SK-N-SH (cell line): ENCODE data around the gene STK35. TPM values are rescaled to one million over a fixed set of nuclear protein-coding genes. Genes with fewer than 3 reads are reported as not detected.

ENCODE experiments used
- CTCF ChIA-PET: fragments of 300-600, 350-600 bp; formaldehyde crosslinking; extraction: SDS; loops from one replicate; lab custom pipeline; 2021; lab: Yijun Ruan, JAX
- POLR2A ChIA-PET: fragments of 350-600 bp; sonication (Branson Sonifier 250); formaldehyde crosslinking; extraction: SDS; loops from one replicate; lab custom pipeline; 2020; ENCODE audit warnings: antibody characterized with exemption, inconsistent platforms; lab: Yijun Ruan, JAX
- DNase-seq: peaks from one replicate; pipeline ENCODE4 v3.0.0; 2012
- H2AFZ ChIP-seq: fragments of 200-600 bp; sonication (generic); 2 replicates; pipeline ENCODE4 v1.8.1; 2016; ENCODE audit warnings: antibody characterized with exemption, mild to moderate bottlenecking, low read depth
- H3F3A ChIP-seq: fragments of 200-600 bp; sonication (generic); replicated peaks from 2 replicates; pipeline ENCODE3; 2016; ENCODE audit warnings: antibody characterized with exemption, mild to moderate bottlenecking; ENCODE audit not compliant: insufficient read depth
- H3K27ac ChIP-seq, 2 experiments: fragments of 200-500 bp in 1 of 2; fragments of 200-600 bp in 1 of 2; sonication (Bioruptor generic) in 1 of 2; sonication (generic), shearing (Covaris generic) in 1 of 2; 2 replicates each; pipeline versions ENCODE4 v1.5.1 to v1.6.1; 2014 to 2016; ENCODE audit warnings: low read depth in 2 of 2, inconsistent platforms in 1 of 2, low read length in 1 of 2, mild to moderate bottlenecking in 1 of 2, mixed read lengths in 1 of 2
- H3K27me3 ChIP-seq: fragments of 200-600 bp; sonication (generic), shearing (Covaris generic); 2 replicates; pipeline ENCODE4 v1.6.1; 2016; ENCODE audit warnings: mixed run types; ENCODE audit not compliant: insufficient read depth
- H3K36me3 ChIP-seq, 2 experiments: fragments of 200-500 bp in 1 of 2; fragments of 200-600 bp in 1 of 2; sonication (Bioruptor generic) in 1 of 2; sonication (generic) in 1 of 2; replicated peaks in 1 of 2; 2 replicates each; pipeline versions ENCODE3 to v1.5.1; 2014 to 2016; ENCODE audit warnings: low read length in 1 of 2, mild to moderate bottlenecking in 1 of 2; ENCODE audit not compliant: insufficient read depth in 2 of 2, control insufficient read depth in 1 of 2
- H3K4me1 ChIP-seq, 2 experiments: fragments of 200-500 bp in 1 of 2; fragments of 200-600 bp in 1 of 2; sonication (Bioruptor generic) in 1 of 2; sonication (generic), shearing (Covaris generic) in 1 of 2; 2 replicates each; pipeline versions ENCODE4 v1.5.1 to v1.6.1; 2014 to 2016; ENCODE audit warnings: low read depth in 1 of 2, low read length in 1 of 2, mixed run types in 1 of 2; ENCODE audit not compliant: insufficient read depth in 2 of 2, control insufficient read depth in 1 of 2
- H3K4me2 ChIP-seq: fragments of 200-600 bp; sonication (generic), shearing (Covaris generic); 2 replicates; pipeline ENCODE4 v1.6.1; 2017; ENCODE audit warnings: mixed run types
- H3K4me3 ChIP-seq, 2 experiments: fragments of 200-500 bp in 1 of 2; fragments of 200-600 bp in 1 of 2; sonication (Bioruptor generic) in 1 of 2; sonication (generic), shearing (Covaris generic) in 1 of 2; 2 replicates each; pipeline versions ENCODE4 v1.5.1 to v1.8.1; 2014 to 2016; ENCODE audit warnings: low read depth in 2 of 2, inconsistent platforms in 1 of 2, low read length in 1 of 2, mild to moderate bottlenecking in 1 of 2, mixed read lengths in 1 of 2, moderate library complexity in 1 of 2
- H3K79me2 ChIP-seq: fragments of 200-600 bp; sonication (generic); 2 replicates; pipeline ENCODE4 v1.8.1; 2017; ENCODE audit warnings: mild to moderate bottlenecking; ENCODE audit not compliant: insufficient read depth
- H3K9ac ChIP-seq: fragments of 200-600 bp; sonication (generic); 2 replicates; pipeline ENCODE4 v1.6.1; 2017; ENCODE audit warnings: mixed run types
- H3K9me2 ChIP-seq: fragments of 200-600 bp; sonication (generic); 2 replicates; pipeline ENCODE4 v1.6.1; 2017; ENCODE audit warnings: mixed run types
- H3K9me3 ChIP-seq: fragments of 200-600 bp; sonication (generic); 2 replicates; pipeline ENCODE4 v1.6.1; 2017; ENCODE audit warnings: mixed run types, mild to moderate bottlenecking, moderate library complexity
- H4K20me1 ChIP-seq: fragments of 200-600 bp; sonication (generic); 2 replicates; pipeline ENCODE4 v1.6.1; 2017; ENCODE audit warnings: mild to moderate bottlenecking, mixed run types; ENCODE audit not compliant: insufficient read depth
- CHD2 ChIP-seq: fragments of 150-350 bp; IDR thresholded peaks from 2 replicates; pipeline ENCODE4 v1.6.1; 2018; ENCODE audit warnings: low read length; ENCODE audit not compliant: partially characterized antibody
- ELF1 ChIP-seq: IDR thresholded peaks from 2 replicates; pipeline ENCODE4 v1.4.0; 2012
- EP300 ChIP-seq, 2 experiments: IDR thresholded peaks; 2 replicates each; pipeline versions ENCODE4 v1.4.0 to v1.6.1; 2012; ENCODE audit warnings: borderline replicate concordance in 1 of 2, low read depth in 1 of 2, low read length in 1 of 2
- FOSL2 ChIP-seq: IDR thresholded peaks from 2 replicates; pipeline ENCODE4 v1.4.0; 2012; ENCODE audit warnings: low read depth, mild to moderate bottlenecking, moderate library complexity, borderline replicate concordance
- GABPA ChIP-seq: IDR thresholded peaks from 2 replicates; pipeline ENCODE4 v1.4.0; 2012; ENCODE audit warnings: low read depth, mild to moderate bottlenecking
- GATA2 ChIP-seq: sonication (generic); formaldehyde crosslinking; IDR thresholded peaks from 2 replicates; pipeline ENCODE4 v1.5.0; 2020; ENCODE audit warnings: mild to moderate bottlenecking, missing genetic modification reagents
- JUND ChIP-seq: IDR thresholded peaks from 2 replicates; pipeline ENCODE4 v1.4.0; 2012
- MEF2A ChIP-seq: IDR thresholded peaks from 2 replicates; pipeline ENCODE4 v1.4.0; 2012; ENCODE audit warnings: low read depth, borderline replicate concordance
- NFIC ChIP-seq: IDR thresholded peaks from 2 replicates; pipeline ENCODE4 v1.4.0; 2012; ENCODE audit warnings: borderline replicate concordance
- NRF1 ChIP-seq: IDR thresholded peaks from 2 replicates; pipeline ENCODE4 v1.6.1; 2012; ENCODE audit warnings: low read depth, mild to moderate bottlenecking, low read length
- POLR2AphosphoS5 ChIP-seq: IDR thresholded peaks from 2 replicates; pipeline ENCODE4 v1.6.1; 2012; ENCODE audit warnings: low read depth, low read length
- RCOR1 ChIP-seq: fragments of 150-350 bp; IDR thresholded peaks from 2 replicates; pipeline ENCODE4 v1.6.1; 2017; ENCODE audit warnings: antibody characterized with exemption, low read length
- REST ChIP-seq: IDR thresholded peaks from 2 replicates; pipeline ENCODE4 v1.6.1; 2012; ENCODE audit warnings: mild to moderate bottlenecking, low read depth, low read length, moderate library complexity
- RFX5 ChIP-seq: IDR thresholded peaks from 2 replicates; pipeline ENCODE4 v1.6.1; 2012; ENCODE audit warnings: mild to moderate bottlenecking, improper control_type of control experiment, low read length
- RXRA ChIP-seq: IDR thresholded peaks from 2 replicates; pipeline ENCODE4 v1.4.0; 2012; ENCODE audit warnings: low read depth, mild to moderate bottlenecking, borderline replicate concordance
- SIN3A ChIP-seq: IDR thresholded peaks from 2 replicates; pipeline ENCODE4 v1.6.1; 2012; ENCODE audit warnings: low read depth, mild to moderate bottlenecking, low read length, moderate library complexity, borderline replicate concordance
- SMC3 ChIP-seq: IDR thresholded peaks from 2 replicates; pipeline ENCODE4 v1.6.1; 2012; ENCODE audit warnings: low read depth, low read length, improper control_type of control experiment
- TAF1 ChIP-seq: IDR thresholded peaks from 2 replicates; pipeline ENCODE4 v1.6.1; 2012; ENCODE audit warnings: low read depth, mild to moderate bottlenecking, low read length, moderate library complexity, borderline replicate concordance
- TCF12 ChIP-seq: IDR thresholded peaks from 2 replicates; pipeline ENCODE4 v1.4.0; 2012
- TEAD4 ChIP-seq: IDR thresholded peaks from 2 replicates; pipeline ENCODE4 v1.4.0; 2012; ENCODE audit warnings: mild to moderate bottlenecking, borderline replicate concordance; ENCODE audit not compliant: insufficient read depth
- WGBS: methylation state at CpG from one replicate; pipeline ENCODE4 v1.1.6; 2017; ENCODE audit warnings: low lambda C conversion rate; 5-methylcytosine and 5-hydroxymethylcytosine counted together
- polyA plus RNA-seq, 3 experiments: library from polyadenylated mRNA; depleted of rRNA; stranded (reverse); fragments of >200 nt; gene quantifications; 2 replicates each; pipeline ENCODE4 v1.2.3, GENCODE V29; 2012
- TF ChIP-seq, protein P1 (sequence below): fragments of 150-350 bp; IDR thresholded peaks from 2 replicates; pipeline ENCODE4 v1.6.1; 2017; ENCODE audit warnings: antibody characterized with exemption, low read length, low read depth, borderline replicate concordance

The STK35 gene
- polyA plus RNA-seq, 1 of the 3 experiments (the other 2 are of a cell fraction), result 6.7 TPM

DNA sequence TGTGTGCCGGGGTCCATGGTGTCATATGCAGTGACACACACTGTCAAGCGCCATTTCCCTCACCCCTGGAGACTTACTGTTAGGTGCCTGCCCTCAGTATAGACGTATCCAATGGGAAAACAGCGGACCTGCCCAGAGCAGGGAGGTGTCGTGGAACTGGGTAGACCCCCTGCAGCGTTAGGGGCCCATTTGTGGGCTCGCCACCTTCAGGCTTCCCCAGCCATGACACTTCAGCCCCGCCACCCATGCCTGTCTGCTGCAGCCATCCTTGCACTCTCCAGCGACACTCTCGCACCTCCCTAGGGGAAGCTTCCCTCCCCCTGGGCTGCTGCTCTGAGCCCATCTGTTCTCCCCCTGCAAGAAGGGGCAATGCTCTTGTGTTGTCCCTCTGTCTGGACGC, 43.2 kb downstream of the STK35 start:
- Histone ChIP-seq H3K4me2 (no peak overlapping the region), H3K36me3 (peaks cover 0 to 34% of the 10 kb centered on the region in 2 experiments), H3K79me2 (peaks cover 36% of the 10 kb centered on the region; the same call in 1 of the 2 replicates), H3K4me3 (no peak overlapping the region), H3K9ac (no peak overlapping the region), H3K9me3 (no peaks in the 10 kb centered on the region), H3K9me2 (no peaks in the 10 kb centered on the region), H2AFZ (no peak overlapping the region), H3F3A (no peaks in the 10 kb centered on the region), H3K27ac (no peak overlapping the region), H3K27me3 (no peaks in the 10 kb centered on the region), H3K4me1 (peaks cover 9% of the 10 kb centered on the region in 2 experiments; a peak in 2 of 4 replicates), H4K20me1 (peaks cover 8% of the 10 kb centered on the region)
- DNase-seq, result no peak
- TF ChIP-seq RFX5 (no peak), FOSL2 (no peak), REST (no peak), GABPA (no peak), EP300 (IDR thresholded peaks at IDR 0.05; ENCODE audit: borderline replicate concordance in 1 of 2, low read depth in 1 of 2, low read length in 1 of 2) (no peak), NFIC (no peak), TAF1 (no peak), JUND (no peak), NRF1 (no peak)
- CTCF ChIA-PET, result no interaction called here
- WGBS, result 98% methylated on average over 4 of the region's 11 CpGs
- POLR2A ChIA-PET, result interaction anchor here (0.6 kb wide), 1 partner anchor 730 kb away, joined by 3 read pairs; no protein-coding TSS in a partner anchor

DNA sequence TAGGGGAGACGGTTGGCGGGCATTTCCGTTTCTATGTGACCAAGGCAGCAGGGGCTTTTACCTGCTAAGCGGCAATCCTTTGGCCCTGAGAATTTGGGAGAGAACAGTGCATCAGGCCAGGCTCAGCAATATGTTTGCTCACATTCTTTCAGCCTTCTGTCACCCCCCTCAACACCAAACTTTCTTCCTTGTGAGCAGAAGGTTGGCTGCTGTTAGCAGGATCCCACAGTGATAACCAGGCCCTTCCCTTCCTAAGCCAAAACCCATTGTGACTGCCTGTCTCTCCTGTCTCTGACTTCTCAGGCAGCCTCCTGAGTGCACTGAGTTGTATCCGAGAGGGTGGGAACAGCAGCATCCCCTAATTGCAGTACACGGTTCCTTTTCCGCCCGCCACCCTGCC, 43.7 kb downstream of the STK35 start:
- Histone ChIP-seq H3K4me1 (peaks cover 4 to 9% of the 10 kb centered on the region in 2 experiments; a peak in 2 of 4 replicates), H3K9me2 (no peaks in the 10 kb centered on the region), H3K79me2 (peaks cover 31% of the 10 kb centered on the region; the same call in 1 of the 2 replicates), H4K20me1 (peaks cover 8% of the 10 kb centered on the region), H3K27me3 (no peaks in the 10 kb centered on the region), H2AFZ (no peak overlapping the region), H3K9ac (no peak overlapping the region), H3F3A (no peaks in the 10 kb centered on the region), H3K9me3 (no peaks in the 10 kb centered on the region), H3K4me2 (no peak overlapping the region), H3K27ac (no peak overlapping the region), H3K36me3 (peaks cover 0 to 32% of the 10 kb centered on the region in 2 experiments), H3K4me3 (no peak overlapping the region)
- POLR2A ChIA-PET, result no interaction called here
- CTCF ChIA-PET, result no interaction called here
- WGBS, result 93% methylated on average over 8 of the region's 8 CpGs
- no peak for DNase-seq
- TF ChIP-seq MEF2A (no peak), SIN3A (no peak), RXRA (no peak), GABPA (no peak), RCOR1 (no peak), TEAD4 (no peak), POLR2AphosphoS5 (no peak), FOSL2 (no peak), RFX5 (no peak), GATA2 (CRISPR knock-in tag) (no peak), CHD2 (no peak), TCF12 (no peak), SMC3 (no peak), NFIC (no peak), EP300 (IDR thresholded peaks at IDR 0.05; ENCODE audit: borderline replicate concordance in 1 of 2, low read depth in 1 of 2, low read length in 1 of 2) (no peak), ELF1 (no peak)
- TF ChIP-seq, protein P1, sequence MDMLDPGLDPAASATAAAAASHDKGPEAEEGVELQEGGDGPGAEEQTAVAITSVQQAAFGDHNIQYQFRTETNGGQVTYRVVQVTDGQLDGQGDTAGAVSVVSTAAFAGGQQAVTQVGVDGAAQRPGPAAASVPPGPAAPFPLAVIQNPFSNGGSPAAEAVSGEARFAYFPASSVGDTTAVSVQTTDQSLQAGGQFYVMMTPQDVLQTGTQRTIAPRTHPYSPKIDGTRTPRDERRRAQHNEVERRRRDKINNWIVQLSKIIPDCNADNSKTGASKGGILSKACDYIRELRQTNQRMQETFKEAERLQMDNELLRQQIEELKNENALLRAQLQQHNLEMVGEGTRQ, result no peak
